ENCODE data around the gene OR14K1.

OR14K1 gene

DNA sequence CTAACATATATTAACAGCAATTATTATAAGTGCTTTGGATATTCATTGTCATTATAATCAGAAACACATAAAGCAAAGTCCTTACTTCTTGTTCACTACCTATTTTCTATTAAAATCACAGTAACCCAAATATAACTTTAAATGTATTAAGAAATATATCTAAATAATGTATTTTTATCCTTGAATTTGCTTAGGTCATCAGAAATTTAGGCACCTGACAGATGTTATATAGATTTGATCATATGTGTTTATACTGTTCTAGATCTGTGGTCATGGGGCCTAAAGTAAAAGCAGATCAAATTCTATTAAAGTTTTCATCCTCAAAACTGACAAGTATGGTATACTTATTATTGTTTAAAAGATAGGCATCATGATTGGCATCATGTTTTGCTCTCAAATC, 31.2 kb downstream of the OR14K1 start:
- H3K9ac ChIP-seq (ENCODE audit: low read depth, low read length) = no peak overlapping the region
- H3K36me3 ChIP-seq (ENCODE audit: insufficient read depth, low read length) = no peaks in the 10 kb centered on the region

More for the DNA sequence above, 31.2 kb downstream of the OR14K1 start:
- no peaks in the 10 kb centered on the region for H3K9me3 ChIP-seq (ENCODE audit: control insufficient read depth, insufficient read depth, low read length)
- no peaks in the 10 kb centered on the region for H3K4me1 ChIP-seq (ENCODE audit: insufficient read depth, low read length)
